ENCODE data around the gene MKRN2OS. TPM values are rescaled to one million over a fixed set of nuclear protein-coding genes. Genes with fewer than 3 reads are reported as not detected.

Gene MKRN2OS
- total and polyA plus RNA-seq, 2 donors from 2014 or later = 1.7 TPM; not detected in 1

GRCh38 chr3:12532182-12532581 lies 13.1 kb downstream of the MKRN2OS start:
- H3K27ac ChIP-seq (ENCODE audit: low read depth in 2 of 2, low read length in 2 of 2) = no peak overlapping the region
- intact Hi-C loops (cut with DNase I) = no loop called here
- no peaks in the 10 kb centered on the region for H3K9me3 ChIP-seq (ENCODE audit: control insufficient read depth in 2 of 3, insufficient read depth in 1 of 3, low read length in 3 of 3)
- FAIRE-seq (no peak), DNase-seq (no peak)
- no peak overlapping the region for H3K4me3 ChIP-seq (ENCODE audit: low read length in 3 of 3)
- TF ChIP-seq, protein P1, sequence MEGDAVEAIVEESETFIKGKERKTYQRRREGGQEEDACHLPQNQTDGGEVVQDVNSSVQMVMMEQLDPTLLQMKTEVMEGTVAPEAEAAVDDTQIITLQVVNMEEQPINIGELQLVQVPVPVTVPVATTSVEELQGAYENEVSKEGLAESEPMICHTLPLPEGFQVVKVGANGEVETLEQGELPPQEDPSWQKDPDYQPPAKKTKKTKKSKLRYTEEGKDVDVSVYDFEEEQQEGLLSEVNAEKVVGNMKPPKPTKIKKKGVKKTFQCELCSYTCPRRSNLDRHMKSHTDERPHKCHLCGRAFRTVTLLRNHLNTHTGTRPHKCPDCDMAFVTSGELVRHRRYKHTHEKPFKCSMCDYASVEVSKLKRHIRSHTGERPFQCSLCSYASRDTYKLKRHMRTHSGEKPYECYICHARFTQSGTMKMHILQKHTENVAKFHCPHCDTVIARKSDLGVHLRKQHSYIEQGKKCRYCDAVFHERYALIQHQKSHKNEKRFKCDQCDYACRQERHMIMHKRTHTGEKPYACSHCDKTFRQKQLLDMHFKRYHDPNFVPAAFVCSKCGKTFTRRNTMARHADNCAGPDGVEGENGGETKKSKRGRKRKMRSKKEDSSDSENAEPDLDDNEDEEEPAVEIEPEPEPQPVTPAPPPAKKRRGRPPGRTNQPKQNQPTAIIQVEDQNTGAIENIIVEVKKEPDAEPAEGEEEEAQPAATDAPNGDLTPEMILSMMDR (IDR thresholded peaks at IDR 0.05; ENCODE audit: borderline replicate concordance, extremely low read depth, insufficient read depth) = no peak
- peaks cover 0 to 21% (median 9%) of the 10 kb centered on the region in 3 donors for H3K36me3 ChIP-seq (ENCODE audit: control insufficient read depth in 2 of 3, insufficient read depth in 3 of 3, low read length in 3 of 3)
- H3K27me3 ChIP-seq (ENCODE audit: control insufficient read depth, insufficient read depth, low read length) = no peaks in the 10 kb centered on the region
- H3K9ac ChIP-seq (ENCODE audit: low read length in 3 of 3) = no peak overlapping the region
- no peaks in the 10 kb centered on the region for H3K4me1 ChIP-seq (ENCODE audit: control insufficient read depth in 2 of 3, insufficient read depth in 2 of 3, low read depth in 1 of 3, low read length in 3 of 3)

GRCh38 chr3:12527757-12528143 lies 17.5 kb downstream of the MKRN2OS start:
- TF ChIP-seq, protein P1 (IDR thresholded peaks at IDR 0.05; ENCODE audit: borderline replicate concordance, extremely low read depth, insufficient read depth) = no peak
- no peaks in the 10 kb centered on the region for H3K27me3 ChIP-seq (ENCODE audit: control insufficient read depth, insufficient read depth, low read length)
- H3K9me3 ChIP-seq (ENCODE audit: control insufficient read depth in 2 of 3, insufficient read depth in 1 of 3, low read length in 3 of 3) = no peaks in the 10 kb centered on the region
- FAIRE-seq (no peak), DNase-seq (no peak)
- no peak overlapping the region for H3K4me3 ChIP-seq (ENCODE audit: low read length in 3 of 3)
- no peak overlapping the region for H3K27ac ChIP-seq (ENCODE audit: low read depth in 2 of 2, low read length in 2 of 2)
- H3K4me1 ChIP-seq (ENCODE audit: control insufficient read depth in 2 of 3, insufficient read depth in 2 of 3, low read depth in 1 of 3, low read length in 3 of 3) = no peaks in the 10 kb centered on the region
- no peak overlapping the region for H3K9ac ChIP-seq (ENCODE audit: low read length in 3 of 3)
- intact Hi-C loops (cut with DNase I) = no loop called here
- peaks cover 0 to 28% (median 16%) of the 10 kb centered on the region in 3 donors for H3K36me3 ChIP-seq (ENCODE audit: control insufficient read depth in 2 of 3, insufficient read depth in 3 of 3, low read length in 3 of 3)

DNA sequence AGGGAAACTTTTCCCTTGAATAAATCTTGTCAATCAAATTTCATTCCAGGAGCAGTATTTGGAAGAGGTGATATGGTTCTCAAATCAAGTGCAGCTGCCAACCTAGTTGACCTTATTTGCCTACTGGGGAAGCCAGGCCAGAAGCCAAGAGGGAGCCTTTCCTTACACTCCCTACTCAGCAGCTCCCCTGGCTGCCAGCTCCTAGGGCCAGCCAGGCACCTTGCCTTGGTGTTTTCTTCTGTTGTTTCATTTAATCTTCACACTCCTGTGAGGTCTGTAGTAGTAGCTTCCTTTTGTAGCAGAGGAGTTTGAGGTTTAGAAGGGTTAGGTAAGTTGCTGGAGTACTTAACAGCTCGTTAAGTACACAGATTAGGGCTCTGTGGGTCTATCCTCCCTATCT lies 22.6 kb downstream of the MKRN2OS start:
- Histone ChIP-seq H3K4me3 (ENCODE audit: low read length in 3 of 3) (no peak overlapping the region), H3K36me3 (ENCODE audit: control insufficient read depth in 2 of 3, insufficient read depth in 3 of 3, low read length in 3 of 3) (peaks cover 7 to 16% (median 14%) of the 10 kb centered on the region in 3 donors), H3K9ac (ENCODE audit: low read length in 3 of 3) (no peak overlapping the region), H3K4me1 (ENCODE audit: control insufficient read depth in 2 of 3, insufficient read depth in 2 of 3, low read depth in 1 of 3, low read length in 3 of 3) (no peaks in the 10 kb centered on the region), H3K27me3 (ENCODE audit: control insufficient read depth, insufficient read depth, low read length) (no peaks in the 10 kb centered on the region), H3K9me3 (ENCODE audit: control insufficient read depth in 2 of 3, insufficient read depth in 1 of 3, low read length in 3 of 3) (no peaks in the 10 kb centered on the region), H3K27ac (ENCODE audit: low read depth in 2 of 2, low read length in 2 of 2) (no peak overlapping the region)
- FAIRE-seq (no peak), DNase-seq (no peak)
- TF ChIP-seq, protein P1 (IDR thresholded peaks at IDR 0.05; ENCODE audit: borderline replicate concordance, extremely low read depth, insufficient read depth) = no peak
- intact Hi-C loops (cut with DNase I) = no loop called here

DNA sequence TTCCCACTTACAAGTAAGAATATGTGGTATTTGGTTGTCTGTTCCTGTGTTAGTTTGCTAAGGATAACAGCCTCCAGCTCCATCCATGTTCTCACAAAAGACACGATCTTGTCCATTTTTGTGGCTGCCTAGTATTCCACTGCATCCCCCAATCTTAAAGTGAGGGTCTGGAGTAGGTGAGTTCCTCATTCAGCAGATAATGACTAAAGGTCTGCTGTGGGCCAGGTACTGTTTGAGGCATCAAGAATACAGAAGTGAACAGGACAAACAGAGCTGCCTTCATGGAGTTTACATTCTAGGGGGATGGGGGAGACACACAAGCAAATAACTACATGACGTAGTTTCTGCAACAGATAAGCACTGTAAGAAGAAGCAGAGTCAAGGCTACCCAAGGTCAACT lies 24.3 kb downstream of the MKRN2OS start:
- Histone ChIP-seq H3K4me3 (ENCODE audit: low read length in 3 of 3) (no peak overlapping the region), H3K9ac (ENCODE audit: low read length in 3 of 3) (no peak overlapping the region), H3K27me3 (ENCODE audit: control insufficient read depth, insufficient read depth, low read length) (no peaks in the 10 kb centered on the region), H3K4me1 (ENCODE audit: control insufficient read depth in 2 of 3, insufficient read depth in 2 of 3, low read depth in 1 of 3, low read length in 3 of 3) (no peaks in the 10 kb centered on the region), H3K36me3 (ENCODE audit: control insufficient read depth in 2 of 3, insufficient read depth in 3 of 3, low read length in 3 of 3) (peaks cover 7 to 16% (median 9%) of the 10 kb centered on the region in 3 donors), H3K27ac (ENCODE audit: low read depth in 2 of 2, low read length in 2 of 2) (no peak overlapping the region), H3K9me3 (ENCODE audit: control insufficient read depth in 2 of 3, insufficient read depth in 1 of 3, low read length in 3 of 3) (no peaks in the 10 kb centered on the region)
- TF ChIP-seq, protein P1 (IDR thresholded peaks at IDR 0.05; ENCODE audit: borderline replicate concordance, extremely low read depth, insufficient read depth) = no peak
- FAIRE-seq = no peak
- intact Hi-C loops (cut with DNase I) = no loop called here
- DNase-seq = no peak

Data from kidney (tissue), 14 donors.